Activated T-cell treated with anti-CD3 and anti-CD28 coated beads for 48 hours (primary cell): Measurements from ENCODE around the gene SOD2.
"Not testable (repeated sequence)": the region's sequence is repeated elsewhere in the genome, so short reads cannot be mapped to it uniquely, and the experiment has no call there.

Source experiments
- DNase-seq: peaks from one replicate; pipeline ENCODE4 v3.0.0-alpha.2; 2020; ENCODE audit warnings: low read depth

The SOD2 gene

GRCh38 chr6:159693128-159693893, at the start of gene SOD2:
Gene SOD2 (minus strand): TSS chr6:159693241. CDS start chr6:159693167, 74 bp downstream.
- DNase-seq = peak; percentile 81

- no peak for DNase-seq
Observed at GRCh38 chr6:159742165-159742564, 49.1 kb upstream of the SOD2 start.

GRCh38 chr6:159739341-159739740, 46.3 kb upstream of the SOD2 start:
- DNase-seq = no peak

DNA sequence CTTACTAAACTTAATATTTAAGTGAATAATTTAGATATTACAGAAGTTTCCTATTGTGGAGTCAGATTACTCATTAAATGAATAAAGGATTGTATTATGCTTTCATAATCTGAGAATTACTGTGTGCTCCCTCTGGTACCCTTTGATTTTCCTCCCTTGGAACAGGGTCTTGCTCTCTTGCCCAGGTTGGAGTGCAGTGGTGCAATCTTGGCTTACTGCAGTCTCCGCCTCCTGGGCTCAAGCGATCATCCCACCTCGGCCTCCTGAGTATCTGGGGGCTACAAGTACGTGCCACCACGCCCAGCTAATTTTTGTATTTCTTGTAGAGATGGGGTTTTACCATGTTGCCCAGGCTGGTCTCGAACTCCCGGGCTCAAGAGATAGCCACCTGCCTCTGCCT, 43.9 kb upstream of the SOD2 start:
- DNase-seq = no peak

DNA sequence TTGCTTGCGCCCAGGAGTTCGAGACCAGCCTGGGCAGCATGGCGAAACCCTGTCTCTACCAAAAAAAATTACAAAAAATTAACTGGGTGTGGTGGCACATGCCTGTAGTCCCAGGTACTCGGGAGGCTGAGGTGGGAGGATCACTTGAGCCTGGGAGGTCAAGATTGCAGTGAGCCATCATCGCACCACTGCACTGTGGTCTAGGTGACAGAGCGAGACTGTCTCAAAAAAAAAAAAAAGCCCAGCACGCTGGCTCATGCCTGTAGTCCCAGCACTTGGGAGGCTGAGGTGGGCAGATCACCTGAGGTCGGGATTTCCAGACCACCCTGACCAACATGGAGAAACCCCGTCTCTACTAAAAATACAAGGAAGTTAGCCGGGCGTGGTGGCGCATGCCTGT, 40.4 kb upstream of the SOD2 start:
- DNase-seq = not testable (repeated sequence)

DNA sequence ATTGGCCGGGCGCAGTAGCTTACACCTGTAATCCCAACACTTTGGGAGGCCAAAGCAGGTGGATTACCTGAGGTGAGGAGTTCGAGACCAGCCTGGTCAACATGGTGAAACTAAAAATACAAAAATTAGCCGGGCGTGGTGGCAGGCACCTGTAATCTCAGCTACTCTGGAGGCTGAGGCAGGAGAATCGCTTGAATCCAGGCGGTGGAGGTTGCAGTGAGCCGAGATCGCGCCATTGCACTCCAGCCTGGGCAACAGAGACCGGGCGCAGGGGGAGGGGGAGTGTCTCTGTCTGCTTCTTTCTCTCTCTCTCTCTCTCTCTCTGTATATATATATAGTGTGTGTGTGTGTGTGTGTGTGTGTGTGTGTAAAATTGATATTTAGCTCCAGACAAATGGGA, 39.5 kb upstream of the SOD2 start:
- DNase-seq = not testable (repeated sequence)

DNA sequence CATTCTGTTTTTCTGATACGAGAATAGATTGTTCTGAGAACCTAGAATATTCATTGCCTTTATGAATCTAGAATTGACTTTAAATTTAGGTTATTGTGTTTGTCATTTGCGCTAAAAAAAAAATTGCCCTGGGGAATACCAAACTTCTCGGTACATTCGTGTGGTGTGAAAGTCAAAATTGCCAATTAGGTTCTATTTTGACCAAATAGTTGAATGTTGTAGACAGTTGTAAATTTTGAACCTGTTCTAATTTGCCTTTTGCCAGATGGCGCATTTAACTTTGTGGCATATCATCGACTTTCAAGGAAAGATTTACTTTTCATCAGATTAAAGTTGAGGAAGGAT, 37.3 kb upstream of the SOD2 start:
- no peak for DNase-seq

- no peak for DNase-seq
Observed at GRCh38 chr6:159729598-159730331, 36.7 kb upstream of the SOD2 start.

DNA sequence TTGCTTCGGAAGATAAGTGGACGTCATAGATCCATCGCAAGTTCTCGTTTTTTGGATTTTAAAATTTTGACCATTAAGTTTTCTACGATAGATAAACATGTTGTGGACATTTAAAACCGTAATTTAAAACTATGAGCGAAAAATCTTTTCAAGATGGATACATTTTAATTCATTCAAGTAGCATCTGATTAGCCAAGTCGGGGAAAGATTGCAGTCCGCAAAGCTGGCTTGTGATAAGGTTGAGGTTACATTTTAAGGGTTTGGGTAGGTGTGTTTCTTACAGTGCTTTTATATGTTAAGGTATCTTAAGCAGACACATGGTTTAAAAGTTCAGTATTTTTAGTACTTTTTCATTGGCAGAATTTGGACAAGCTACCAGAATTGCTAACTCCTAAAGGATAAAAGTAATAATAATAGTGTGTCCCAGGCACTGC, 35.5 kb upstream of the SOD2 start:
- no peak for DNase-seq

DNA sequence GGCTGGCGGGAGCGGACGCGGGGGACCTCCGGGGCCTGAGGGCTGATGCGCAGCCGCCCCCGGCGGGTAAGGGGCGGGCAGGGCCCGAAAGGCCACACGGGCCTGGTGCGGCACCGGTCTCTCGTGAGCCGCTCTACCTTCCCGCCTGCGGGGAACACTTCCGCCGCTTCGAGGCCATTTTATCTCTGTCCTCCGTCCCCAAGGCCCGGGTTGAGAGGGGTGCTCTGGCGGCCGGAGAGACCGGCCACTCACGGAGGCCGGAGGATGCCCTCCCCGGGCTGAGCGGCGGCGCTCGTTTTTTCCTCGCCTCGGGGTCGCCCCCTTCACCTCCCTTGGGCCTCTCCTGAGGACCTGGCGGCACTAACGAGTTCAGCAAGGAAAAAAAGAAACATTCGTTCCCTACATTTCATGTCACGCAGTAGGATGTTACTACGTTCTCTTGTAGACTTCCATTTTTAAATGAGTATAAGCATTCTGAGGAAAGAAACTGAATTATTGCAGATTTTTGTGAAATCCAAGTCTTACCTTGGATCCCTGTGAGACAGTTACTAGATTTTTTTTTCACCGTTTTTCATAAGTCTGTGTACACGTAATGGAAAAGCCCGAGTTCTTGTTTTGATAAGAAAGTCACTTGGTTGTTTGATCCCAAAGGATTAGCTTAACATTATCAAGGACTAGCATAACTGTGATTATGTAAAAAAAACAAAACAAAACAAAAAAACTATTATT, 34.8 kb upstream of the SOD2 start:
- no peak for DNase-seq

DNA sequence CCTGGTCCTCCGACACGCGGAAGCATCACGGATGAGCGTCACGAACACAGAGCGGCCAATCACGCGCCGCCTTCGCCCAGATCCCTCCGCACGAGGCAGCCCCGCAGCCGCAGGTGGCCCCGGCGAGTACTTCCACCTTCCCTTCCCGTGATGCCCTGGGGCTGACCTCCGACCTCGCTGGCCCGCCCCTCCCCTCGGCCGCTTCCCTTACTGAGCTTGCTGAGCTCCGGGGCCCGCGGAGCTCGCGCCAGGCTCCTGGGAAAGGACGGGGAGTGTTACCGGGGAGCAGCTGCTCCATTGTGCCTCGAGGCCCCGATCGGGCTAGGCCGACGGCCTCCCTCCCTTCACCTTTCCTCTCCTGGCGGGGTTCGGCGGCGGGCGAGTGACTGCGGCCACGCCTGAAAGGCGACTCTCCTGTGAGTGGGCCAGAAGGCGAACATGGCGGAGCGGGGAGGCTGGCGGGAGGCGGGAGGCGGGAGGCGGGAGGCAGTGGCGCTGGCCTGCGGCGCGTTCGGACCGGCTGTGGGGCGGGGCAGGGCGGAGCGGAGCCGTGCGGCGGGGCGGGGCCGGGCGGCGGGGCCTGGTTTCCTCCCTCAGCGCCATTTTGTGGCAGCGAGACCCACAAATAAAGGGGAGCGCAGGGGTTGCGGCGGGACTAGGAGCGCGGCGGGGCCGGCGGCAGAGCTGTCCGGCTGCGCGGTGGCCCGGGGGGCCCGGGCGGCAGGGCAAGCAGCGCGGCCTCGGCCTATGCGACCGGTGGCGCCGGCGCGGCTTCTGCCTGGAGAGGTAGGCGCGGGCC, 34.1 kb upstream of the SOD2 start, which contains the start of gene WTAP:
WTAP (plus strand) TSS at position 589 of the 799 bp plus-strand sequence. CDS start 8,760 bp downstream, outside the sequence.
- peak; percentile 94 for DNase-seq

- DNase-seq = no peak
Observed at GRCh38 chr6:159726255-159726917, 33.3 kb upstream of the SOD2 start.

DNA sequence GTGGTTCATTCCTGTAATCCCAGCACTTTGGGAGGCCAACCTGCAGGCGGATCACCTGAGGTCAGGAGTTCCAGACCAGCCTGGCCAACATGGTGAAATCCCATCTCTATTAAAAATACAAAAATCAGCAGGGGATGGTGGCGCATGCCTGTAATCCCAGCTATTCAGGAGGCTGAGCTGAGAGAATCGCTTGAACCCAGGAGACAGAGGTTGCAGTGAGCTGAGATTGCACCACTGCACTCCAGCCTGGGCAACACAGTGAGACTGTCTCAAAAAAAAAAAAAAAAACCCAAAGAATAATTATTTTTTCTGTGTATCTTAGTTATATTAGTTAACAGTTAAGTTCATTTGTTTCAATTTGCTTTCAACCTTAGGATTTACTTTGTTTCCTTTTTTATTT, 32.2 kb upstream of the SOD2 start:
- DNase-seq = not testable (repeated sequence)

- DNase-seq = no peak
Observed at GRCh38 chr6:159724778-159725177, 31.7 kb upstream of the SOD2 start.

DNA sequence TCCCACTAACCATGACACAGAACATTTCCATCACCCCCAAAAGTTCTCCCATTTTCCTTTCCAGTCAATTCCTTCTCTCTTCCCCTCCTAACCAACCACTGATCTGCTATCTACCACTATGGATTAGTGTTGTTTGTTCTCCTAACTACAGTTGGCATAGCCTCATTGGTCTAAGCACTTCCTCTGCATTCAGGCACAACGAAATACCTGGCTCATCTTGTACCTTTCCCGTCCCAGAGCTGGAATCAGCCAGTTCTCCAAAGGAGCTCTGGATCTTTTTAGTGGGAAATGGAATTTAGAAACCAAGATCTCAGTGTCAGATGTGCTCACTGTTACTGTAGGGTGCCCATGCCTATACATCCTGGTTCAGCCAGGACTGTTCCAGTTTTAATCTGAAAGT, 30.2 kb upstream of the SOD2 start:
- DNase-seq = no peak

DNA sequence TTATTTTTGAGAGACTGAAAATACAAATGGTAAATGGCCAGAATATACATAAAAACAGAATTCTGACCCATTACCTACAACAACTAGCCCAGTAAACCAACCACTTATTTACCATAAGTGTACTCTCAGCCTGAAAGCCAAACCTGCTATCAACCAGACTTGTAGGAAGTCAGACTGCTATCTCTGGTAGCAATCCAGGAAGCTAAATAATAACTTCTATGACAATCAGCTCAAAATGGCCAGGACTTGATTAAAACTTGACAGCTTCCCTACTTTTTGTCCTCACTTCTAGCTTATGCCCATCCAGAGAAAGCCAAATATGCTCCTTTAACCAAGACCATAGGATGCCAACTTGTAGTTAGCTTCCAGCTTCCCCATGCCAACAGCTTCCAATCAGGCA, 29.6 kb upstream of the SOD2 start:
- no peak for DNase-seq

GRCh38 chr6:159721981-159722380, 28.9 kb upstream of the SOD2 start:
- DNase-seq = not testable (repeated sequence)

GRCh38 chr6:159720708-159721107, 27.7 kb upstream of the SOD2 start:
- DNase-seq = no peak

DNA sequence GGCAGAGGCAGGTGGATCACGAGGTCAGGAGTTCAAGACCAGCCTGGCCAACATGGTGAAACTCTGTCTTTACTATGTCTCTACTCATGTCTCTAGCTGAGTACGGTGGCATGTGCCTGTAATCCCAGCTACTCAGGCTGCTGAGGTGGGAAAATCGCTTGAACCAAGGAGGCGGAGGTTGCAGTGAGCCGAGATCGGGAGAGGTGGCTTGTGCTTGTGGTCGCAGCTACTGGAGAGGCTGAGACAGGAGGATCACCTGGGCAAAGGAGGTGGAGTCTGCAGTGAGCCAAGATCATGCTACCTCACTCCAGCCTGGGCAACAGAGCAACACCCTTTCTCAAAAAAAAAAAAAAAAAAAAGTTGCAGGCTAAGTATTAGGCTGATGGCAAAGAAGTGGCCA, 26.2 kb upstream of the SOD2 start:
- DNase-seq = no peak

GRCh38 chr6:159718634-159719033, 25.6 kb upstream of the SOD2 start:
- DNase-seq = no peak
